ENCODE data around the gene FOLR3. TPM values are rescaled to one million over a fixed set of nuclear protein-coding genes. Genes with fewer than 3 reads are reported as not detected.

FOLR3 gene
- not detected in 2 replicates for total RNA-seq

DNA sequence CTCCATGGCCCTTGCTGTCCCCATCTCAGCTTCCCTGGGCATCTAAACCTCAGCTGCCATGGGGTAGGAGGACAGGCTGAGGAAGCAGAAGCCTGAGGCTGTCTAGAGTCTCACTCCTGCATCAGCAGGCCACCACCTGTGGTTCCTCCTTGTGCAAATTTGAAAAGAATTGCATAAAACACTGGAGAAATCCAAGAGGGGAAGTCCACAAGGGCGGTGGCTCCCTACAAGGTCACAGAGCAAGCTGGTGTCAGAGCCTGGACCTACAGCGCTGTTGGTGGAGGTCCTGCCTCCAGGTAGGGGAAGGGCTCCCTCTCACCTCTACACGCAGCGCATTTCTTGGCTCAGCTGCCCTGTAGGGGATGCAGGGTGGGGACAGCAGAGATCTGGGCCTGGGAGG lies at the start of gene FOLR3:
Gene FOLR3 (plus strand): TSS at position 253 of the 400 bp plus-strand sequence. CDS start 228 bp downstream, outside the sequence.

DNA sequence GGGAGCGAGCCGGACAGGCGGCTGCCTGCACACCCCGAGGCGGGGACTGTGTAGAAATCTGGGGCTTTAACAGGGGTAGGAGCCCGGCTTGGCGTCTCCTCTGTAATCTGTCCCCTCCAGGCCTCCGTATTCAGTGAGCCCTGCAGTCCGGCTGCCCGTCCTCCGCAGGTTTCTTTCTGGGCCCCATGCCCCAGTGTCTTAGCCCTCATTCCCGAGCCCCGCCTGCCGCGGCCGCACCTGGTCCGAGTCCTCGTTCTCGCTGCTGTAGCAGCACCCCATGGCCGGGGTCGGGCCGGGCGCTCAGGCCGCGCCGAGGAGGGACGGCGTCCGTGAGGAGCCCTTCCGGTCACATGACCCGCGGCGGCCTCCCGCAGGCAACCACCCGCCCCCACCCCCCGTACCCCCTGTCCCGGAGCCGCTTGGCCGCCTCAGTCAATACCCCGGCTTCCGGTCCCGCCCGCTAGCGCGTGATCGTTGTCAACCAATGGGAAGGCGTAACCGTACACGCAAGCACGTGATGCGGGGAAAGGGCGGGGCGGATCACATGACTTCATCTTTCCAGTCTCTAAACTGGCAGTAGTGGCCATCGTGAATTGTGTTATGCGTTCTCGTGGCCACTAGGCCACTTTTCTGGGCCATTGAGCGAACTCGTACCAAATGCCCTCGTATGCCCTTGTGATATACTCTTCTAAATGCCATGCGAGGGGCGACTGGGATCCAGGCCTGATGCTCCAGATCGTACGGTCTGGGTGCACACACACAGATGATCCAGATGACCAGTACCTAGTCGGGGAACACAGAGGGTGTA lies 32.4 kb upstream of the FOLR3 start, which contains the start of gene LAMTOR1:
Gene LAMTOR1 (minus strand): TSS at position 352 of the 808 bp plus-strand sequence. CDS start 73 bp downstream, at position 279.

DNA sequence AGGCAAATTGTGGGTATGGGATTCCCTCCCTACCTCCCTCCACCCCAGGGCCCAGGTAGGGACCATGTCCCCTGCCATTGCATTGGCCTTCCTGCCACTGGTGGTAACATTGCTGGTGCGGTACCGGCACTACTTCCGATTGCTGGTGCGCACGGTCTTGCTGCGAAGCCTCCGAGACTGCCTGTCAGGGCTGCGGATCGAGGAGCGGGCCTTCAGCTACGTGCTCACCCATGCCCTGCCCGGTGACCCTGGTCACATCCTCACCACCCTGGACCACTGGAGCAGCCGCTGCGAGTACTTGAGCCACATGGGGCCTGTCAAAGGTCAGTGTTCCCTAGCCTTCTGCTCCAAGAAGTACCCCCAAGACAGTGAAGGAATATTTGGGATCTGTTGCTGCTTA lies 29.6 kb upstream of the FOLR3 start, which contains the start of gene TOMT:
Gene TOMT (plus strand): TSS at position 37 of the 400 bp plus-strand sequence. CDS start 28 bp downstream, at position 65.

DNA sequence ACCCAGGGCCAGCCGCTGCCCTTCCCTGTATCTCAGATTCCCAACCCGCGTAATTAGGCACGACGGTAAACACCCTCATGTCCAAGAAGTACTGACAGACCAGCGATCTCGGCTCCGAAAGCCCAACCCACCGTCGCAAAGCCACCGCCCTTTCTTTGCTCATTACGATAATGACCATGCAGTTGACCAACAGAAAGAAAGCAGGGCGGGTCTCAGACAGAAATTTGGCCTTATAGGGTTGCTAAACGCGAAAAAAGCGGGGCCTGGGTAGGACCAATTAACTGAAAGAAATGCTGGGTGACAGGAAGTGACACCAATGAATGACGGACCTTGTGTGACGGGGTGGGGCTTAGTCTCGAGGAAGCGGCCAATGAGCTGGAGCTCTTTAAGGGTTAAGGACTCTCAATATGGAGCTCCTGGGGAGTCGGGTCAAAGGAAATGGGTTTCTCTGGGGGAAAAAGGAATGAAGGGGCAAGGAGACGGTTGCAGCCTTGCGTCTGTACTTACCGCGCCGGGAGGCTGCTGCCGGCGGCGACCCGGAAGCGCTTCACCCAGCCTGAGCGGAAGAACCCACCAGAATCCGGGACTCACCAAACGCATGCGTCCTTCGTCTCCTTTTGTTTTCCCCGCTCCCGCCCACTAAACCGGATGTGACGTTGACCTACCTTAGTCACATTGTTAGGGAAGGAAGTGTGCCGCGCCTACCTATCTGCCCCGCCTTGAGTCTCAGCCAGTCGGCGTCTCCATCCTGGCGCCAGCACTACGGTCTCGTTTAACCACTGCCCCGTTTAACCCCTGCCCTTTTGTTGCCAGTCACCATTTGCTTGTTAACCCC lies 23.2 kb upstream of the FOLR3 start, which contains the start of gene ANAPC15:
Gene ANAPC15 (minus strand): TSS at position 553 of the 835 bp plus-strand sequence. CDS start 1,419 bp downstream, outside the sequence.

Other genes starting within 250 kb of the FOLR3 start
- 4.9 and 6.1 TPM in 2 replicates for gene XNDC1N, start 207.1 kb upstream of the FOLR3 start, total RNA-seq
- gene RNF121, start 206.7 kb upstream of the FOLR3 start, total RNA-seq: 20.2 and 22.4 TPM in 2 replicates
- 0.45 and 1.0 TPM in 2 replicates for gene IL18BP, start 136.8 kb upstream of the FOLR3 start, total RNA-seq
- gene NUMA1, start 55.2 kb upstream of the FOLR3 start, total RNA-seq: 119 and 128 TPM in 2 replicates
- gene LRRC51, start 54.9 kb upstream of the FOLR3 start, total RNA-seq: 4.6 and 10.9 TPM in 2 replicates
- gene LAMTOR1, start 32.4 kb upstream of the FOLR3 start, total RNA-seq: 145 and 149 TPM in 2 replicates
- 0.15 TPM in 1 of 2 replicates, not detected in the other for gene TOMT, start 29.8 kb upstream of the FOLR3 start, total RNA-seq
- 64.4 and 69.4 TPM in 2 replicates for gene ANAPC15, start 23.0 kb upstream of the FOLR3 start, total RNA-seq
- not detected in 2 replicates for gene FOLR1, start 56.4 kb downstream of the FOLR3 start, total RNA-seq
- gene FOLR2, start 81.1 kb downstream of the FOLR3 start, total RNA-seq: not detected in 2 replicates
- gene INPPL1, start 89.0 kb downstream of the FOLR3 start, total RNA-seq: 51.9 and 67.9 TPM in 2 replicates
- gene PHOX2A, start 108.5 kb downstream of the FOLR3 start, total RNA-seq: not detected in 2 replicates